Stimulated activated CD4-positive, alpha-beta T cell treated with anti-CD3 and anti-CD28 coated beads, Interleukin-12 subunit alpha, Interleukin-12 subunit beta, amount 100 ng/mL, for 4 hours (primary cell): Measurements from ENCODE around the gene PNMA6E.
"Not testable (repeated sequence)": the region's sequence is repeated elsewhere in the genome, so short reads cannot be mapped to it uniquely, and the experiment has no call there.

Source experiments
- DNase-seq: peaks from one replicate; pipeline ENCODE4 v3.0.0-alpha.2; 2020

The PNMA6E gene

GRCh38 chrX:153407736-153408135, 6.6 kb upstream of the PNMA6E start:
- DNase-seq, result no peak

- no peak for DNase-seq
Measured at GRCh38 chrX:153406903-153407302, 5.8 kb upstream of the PNMA6E start.

- no peak for DNase-seq
Measured at GRCh38 chrX:153406011-153406410, 4.9 kb upstream of the PNMA6E start.

GRCh38 chrX:153405426-153405825, 4.3 kb upstream of the PNMA6E start:
- DNase-seq, result no peak

- DNase-seq, result not testable (repeated sequence)
Measured at GRCh38 chrX:153404333-153404732, 3.2 kb upstream of the PNMA6E start.

GRCh38 chrX:153400146-153401132, 711 bp downstream of the PNMA6E start:
- DNase-seq, result peak; percentile 46

- no peak for DNase-seq
Measured at GRCh38 chrX:153398275-153398960, 2.7 kb downstream of the PNMA6E start.

GRCh38 chrX:153397256-153397960, 3.7 kb downstream of the PNMA6E start:
- no peak for DNase-seq

- DNase-seq, result no peak
Measured at GRCh38 chrX:153396320-153397195, 4.6 kb downstream of the PNMA6E start.

GRCh38 chrX:153395613-153396319, 5.4 kb downstream of the PNMA6E start:
- DNase-seq, result no peak

GRCh38 chrX:153394612-153395011, 6.5 kb downstream of the PNMA6E start:
- no peak for DNase-seq

- no peak for DNase-seq
Measured at GRCh38 chrX:153392642-153393321, 8.4 kb downstream of the PNMA6E start.

GRCh38 chrX:153389460-153389768, 11.7 kb downstream of the PNMA6E start:
- DNase-seq, result not testable (repeated sequence)

GRCh38 chrX:153388722-153389459, 12.3 kb downstream of the PNMA6E start:
- DNase-seq, result no peak

GRCh38 chrX:153387987-153388721, 13.0 kb downstream of the PNMA6E start:
- no peak for DNase-seq

GRCh38 chrX:153387345-153387744, 13.8 kb downstream of the PNMA6E start:
- DNase-seq, result no peak

- no peak for DNase-seq
Measured at GRCh38 chrX:153386097-153386496, 15.1 kb downstream of the PNMA6E start.

GRCh38 chrX:153384973-153385372, 16.2 kb downstream of the PNMA6E start:
- DNase-seq, result not testable (repeated sequence)

GRCh38 chrX:153384390-153384789, 16.8 kb downstream of the PNMA6E start:
- DNase-seq, result no peak
